Endothelial cell of umbilical vein (primary cell): Measurements from ENCODE around the gene TRAF3IP1. TPM values are rescaled to one million over a fixed set of nuclear protein-coding genes. Genes with fewer than 3 reads are reported as not detected.
"Not testable (repeated sequence)": the region's sequence is repeated elsewhere in the genome, so short reads cannot be mapped to it uniquely, and the experiment has no call there.

Experiments used
- BruUV-seq: library from RNA; stranded (reverse); fragments of 400-500 nt; replicated peaks from 2 replicates; lab custom pipeline; 2021; lab: Mats Ljungman, UMichigan
- CTCF ChIA-PET: fragments of 300-600, 350-600 bp; sonication (Branson Sonifier 250); formaldehyde crosslinking; loops from one replicate; lab custom pipeline; 2021; ENCODE audit warnings: antibody characterized with exemption, inconsistent platforms; lab: Charles Lee
- POLR2A ChIA-PET: fragments of 300-600, 350-600 bp; sonication (Branson Sonifier 250); formaldehyde crosslinking; loops from one replicate; lab custom pipeline; 2021; ENCODE audit warnings: antibody characterized with exemption, inconsistent platforms; lab: Charles Lee
- DNase-seq: peaks from one replicate; pipeline ENCODE4 v3.0.0-alpha.2; 2011; ENCODE audit warnings: low read depth, low spot score
- FAIRE-seq: peaks from 2 replicates; lab custom pipeline; 2011; peaks lifted over from hg19 to GRCh38; lab: Jason Lieb, UNC
- H2AFZ ChIP-seq: 2 replicates; pipeline ENCODE4 v1.6.0; 2012; ENCODE audit warnings: low read depth, low read length, control low read depth, inconsistent platforms
- H3K27ac ChIP-seq: 2 replicates; pipeline ENCODE4 v1.5.1; 2011; ENCODE audit warnings: low read depth, mild to moderate bottlenecking, control low read depth, low read length, moderate library complexity; ENCODE audit not compliant: insufficient read depth
- H3K27me3 ChIP-seq, 2 experiments: 2 replicates each; pipeline versions ENCODE4 v1.6.0 to v1.6.1; 2011; ENCODE audit warnings: low read length in 2 of 2, mixed read lengths in 1 of 2; ENCODE audit not compliant: control insufficient read depth in 2 of 2, insufficient read depth in 2 of 2
- H3K36me3 ChIP-seq, 2 experiments: 2 replicates in 1 of 2; 3 replicates in 1 of 2; pipeline ENCODE4 v1.5.1; 2011; ENCODE audit warnings: low read length in 2 of 2, mild to moderate bottlenecking in 1 of 2, moderate library complexity in 1 of 2; ENCODE audit not compliant: control insufficient read depth in 2 of 2, insufficient read depth in 2 of 2; ENCODE audit errors: extremely low read depth in 1 of 2
- H3K4me1 ChIP-seq: 3 replicates; pipeline ENCODE4 v1.5.1; 2011; ENCODE audit warnings: mild to moderate bottlenecking, low read length; ENCODE audit not compliant: control insufficient read depth, insufficient read depth; ENCODE audit errors: extremely low read depth
- H3K4me2 ChIP-seq: 2 replicates; pipeline ENCODE4 v1.6.1; 2011; ENCODE audit warnings: low read length, control low read depth, mixed read lengths; ENCODE audit not compliant: insufficient read depth
- H3K4me3 ChIP-seq, 3 experiments: fragments of 200-600 bp in 1 of 3; sonication (generic), shearing (Covaris generic) in 1 of 3; replicated peaks in 1 of 3; 2 replicates each; pipeline ENCODE4 v1.5.1; 2011 to 2016; ENCODE audit warnings: control low read depth in 3 of 3, low read length in 3 of 3, mild to moderate bottlenecking in 2 of 3, inconsistent platforms in 1 of 3, low read depth in 1 of 3, moderate library complexity in 1 of 3; ENCODE audit not compliant: insufficient read depth in 1 of 3
- H3K79me2 ChIP-seq: 2 replicates; pipeline ENCODE4 v1.6.0; 2012; ENCODE audit warnings: low read length, inconsistent platforms; ENCODE audit not compliant: control insufficient read depth, insufficient read depth
- H3K9ac ChIP-seq: replicated peaks from 2 replicates; pipeline ENCODE3; 2011; ENCODE audit warnings: low read length, control low read depth; ENCODE audit not compliant: insufficient read depth; ENCODE audit errors: extremely low read depth
- H3K9me1 ChIP-seq: replicated peaks from 3 replicates; pipeline ENCODE4 v1.6.0; 2011; ENCODE audit warnings: mild to moderate bottlenecking, low read length; ENCODE audit not compliant: control insufficient read depth, insufficient read depth; ENCODE audit errors: extremely low read depth
- H3K9me3 ChIP-seq: replicated peaks from 2 replicates; pipeline ENCODE4 v1.5.1; 2012; ENCODE audit warnings: low read length, inconsistent platforms; ENCODE audit not compliant: control insufficient read depth, insufficient read depth
- H4K20me1 ChIP-seq: replicated peaks from 2 replicates; pipeline ENCODE3; 2011; ENCODE audit warnings: mild to moderate bottlenecking, low read length; ENCODE audit not compliant: control insufficient read depth, insufficient read depth; ENCODE audit errors: extremely low read depth
- EZH2 ChIP-seq: IDR thresholded peaks from 2 replicates; pipeline ENCODE4 v1.6.1; 2012; ENCODE audit warnings: borderline replicate concordance, low read depth, mild to moderate bottlenecking, moderate library complexity, low read length, inconsistent platforms; ENCODE audit not compliant: severe bottlenecking
- FOS ChIP-seq: IDR thresholded peaks from 2 replicates; pipeline ENCODE4 v1.6.1; 2011; ENCODE audit warnings: mild to moderate bottlenecking, low read length, moderate library complexity, borderline replicate concordance; ENCODE audit not compliant: insufficient read depth
- GATA2 ChIP-seq: IDR thresholded peaks from 2 replicates; pipeline ENCODE4 v1.7.0; 2011; ENCODE audit warnings: low read depth, mild to moderate bottlenecking, moderate library complexity, mixed read lengths, low read length; ENCODE audit not compliant: insufficient read length, insufficient read depth
- JUN ChIP-seq: IDR thresholded peaks from 2 replicates; pipeline ENCODE4 v1.6.1; 2011; ENCODE audit warnings: borderline replicate concordance, low read depth; ENCODE audit not compliant: insufficient read length, insufficient read depth
- MAX ChIP-seq: IDR thresholded peaks from 2 replicates; pipeline ENCODE4 v1.6.1; 2011; ENCODE audit not compliant: insufficient read depth, insufficient read length
- MYC ChIP-seq: IDR thresholded peaks from one replicate; pipeline ENCODE4 v1.6.1; 2011; ENCODE audit warnings: mild to moderate bottlenecking, low read depth, low read length
- POLR2A ChIP-seq: IDR thresholded peaks from 2 replicates; pipeline ENCODE4 v1.6.1; 2012; ENCODE audit warnings: low read depth, mild to moderate bottlenecking, control low read depth, low read length
- POLR2AphosphoS5 ChIP-seq: IDR thresholded peaks from 2 replicates; pipeline ENCODE4 v1.6.1; 2012; ENCODE audit warnings: low read depth, mild to moderate bottlenecking, control low read depth, low read length, moderate library complexity; ENCODE audit not compliant: insufficient read depth
- dilution Hi-C: fragments of 300-500 bp; cut with MboI; formaldehyde crosslinking; loops from one replicate; pipeline ENCODE4 v1.15.0; 2019; ENCODE audit warnings: low sequenced_read_pairs; ENCODE audit not compliant: extremely low pct_ligation_motif_present
- intact Hi-C: fragments of 100-400 bp; cut with micrococcal nuclease; formaldehyde crosslinking; loops from one replicate; pipeline ENCODE4 v1.10.0; 2022
- polyA plus RNA-seq, 4 experiments: library from polyadenylated mRNA; depleted of rRNA in 3 of 4; stranded (reverse) in 3 of 4; unstranded in 1 of 4; fragments of >200 nt; gene quantifications; 2 replicates each; pipeline versions ENCODE4 v1.2.1 to v1.2.3, GENCODE V29; 2011 to 2012; ENCODE audit warnings: missing spikeins in 1 of 4
- total RNA-seq: library from RNA; stranded (reverse); gene quantifications from 2 replicates; pipeline ENCODE4 v1.2.3, GENCODE V29; 2021
- TF ChIP-seq, protein P1 (sequence below), 2 donors: IDR thresholded peaks; 1 replicate in 1 of 2; 2 replicates in 1 of 2; pipeline ENCODE4 v1.5.1; 2011; ENCODE audit warnings: low read length in 2 of 2, mild to moderate bottlenecking in 2 of 2, moderate library complexity in 2 of 2, control low read depth in 1 of 2, inconsistent platforms in 1 of 2, low read depth in 1 of 2; ENCODE audit not compliant: insufficient read depth in 1 of 2; ENCODE audit errors: extremely low read depth in 1 of 2

The TRAF3IP1 gene
- total and polyA plus RNA-seq, 2 donors (not counting 3 experiments of a cell fraction or from before 2014, with no cell fraction given) = 3.4 to 15.9 TPM

DNA sequence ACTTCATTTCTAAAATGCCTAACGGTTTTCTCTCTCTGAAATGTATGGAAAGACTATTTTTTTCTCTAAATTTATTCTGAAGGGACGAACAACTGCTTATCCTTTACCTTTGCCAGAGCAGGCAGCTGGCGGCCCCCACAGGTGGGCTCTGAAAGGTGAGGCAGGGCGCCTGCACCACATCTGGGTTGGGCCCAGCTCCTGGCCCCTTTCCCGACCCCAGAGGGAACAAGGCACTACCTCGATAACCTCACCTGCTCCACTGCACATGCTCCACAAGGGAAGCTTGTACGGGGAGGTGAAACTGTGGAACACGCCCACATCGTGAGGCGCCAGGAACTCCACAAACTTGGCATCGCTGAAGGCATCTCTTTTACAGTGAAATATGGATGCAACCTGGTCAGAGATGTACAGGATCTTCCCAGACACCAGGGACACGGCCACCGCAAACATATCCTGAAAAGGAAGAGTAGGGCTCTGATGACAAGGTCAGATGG, 49.2 kb upstream of the TRAF3IP1 start:
- no peak for TF ChIP-seq POLR2AphosphoS5
- TF ChIP-seq MAX = no peak
- TF ChIP-seq, protein P1, sequence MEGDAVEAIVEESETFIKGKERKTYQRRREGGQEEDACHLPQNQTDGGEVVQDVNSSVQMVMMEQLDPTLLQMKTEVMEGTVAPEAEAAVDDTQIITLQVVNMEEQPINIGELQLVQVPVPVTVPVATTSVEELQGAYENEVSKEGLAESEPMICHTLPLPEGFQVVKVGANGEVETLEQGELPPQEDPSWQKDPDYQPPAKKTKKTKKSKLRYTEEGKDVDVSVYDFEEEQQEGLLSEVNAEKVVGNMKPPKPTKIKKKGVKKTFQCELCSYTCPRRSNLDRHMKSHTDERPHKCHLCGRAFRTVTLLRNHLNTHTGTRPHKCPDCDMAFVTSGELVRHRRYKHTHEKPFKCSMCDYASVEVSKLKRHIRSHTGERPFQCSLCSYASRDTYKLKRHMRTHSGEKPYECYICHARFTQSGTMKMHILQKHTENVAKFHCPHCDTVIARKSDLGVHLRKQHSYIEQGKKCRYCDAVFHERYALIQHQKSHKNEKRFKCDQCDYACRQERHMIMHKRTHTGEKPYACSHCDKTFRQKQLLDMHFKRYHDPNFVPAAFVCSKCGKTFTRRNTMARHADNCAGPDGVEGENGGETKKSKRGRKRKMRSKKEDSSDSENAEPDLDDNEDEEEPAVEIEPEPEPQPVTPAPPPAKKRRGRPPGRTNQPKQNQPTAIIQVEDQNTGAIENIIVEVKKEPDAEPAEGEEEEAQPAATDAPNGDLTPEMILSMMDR (IDR thresholded peaks at IDR 0.05; ENCODE audit: extremely low read depth in 1 of 2, insufficient read depth in 1 of 2, low read depth in 1 of 2, low read length in 2 of 2) = no peak
- TF ChIP-seq JUN = no peak
- TF ChIP-seq GATA2 = no peak
- no peak for TF ChIP-seq MYC
- no peak for TF ChIP-seq EZH2
- no peak for TF ChIP-seq FOS
- TF ChIP-seq POLR2A = no peak
- Histone ChIP-seq H3K27me3 (no peaks in the 10 kb centered on the region), H3K79me2 (no peaks in the 10 kb centered on the region), H3K9me3 (no peaks in the 10 kb centered on the region), H4K20me1 (no peaks in the 10 kb centered on the region), H3K9ac (no peak overlapping the region), H3K4me1 (no peaks in the 10 kb centered on the region), H3K4me2 (no peak overlapping the region), H3K27ac (no peak overlapping the region), H3K36me3 (peaks cover 0 to 3% of the 10 kb centered on the region in 2 experiments), H3K9me1 (no peaks in the 10 kb centered on the region), H2AFZ (no peak overlapping the region), H3K4me3 (no peak overlapping the region)
- FAIRE-seq = no peak
- ChIA-PET POLR2A (no interaction called here), CTCF (no interaction called here)
- dilution Hi-C loops = no loop called here
- DNase-seq = no peak
- intact Hi-C loops = no loop called here
- BruUV-seq = no TSS peak

DNA sequence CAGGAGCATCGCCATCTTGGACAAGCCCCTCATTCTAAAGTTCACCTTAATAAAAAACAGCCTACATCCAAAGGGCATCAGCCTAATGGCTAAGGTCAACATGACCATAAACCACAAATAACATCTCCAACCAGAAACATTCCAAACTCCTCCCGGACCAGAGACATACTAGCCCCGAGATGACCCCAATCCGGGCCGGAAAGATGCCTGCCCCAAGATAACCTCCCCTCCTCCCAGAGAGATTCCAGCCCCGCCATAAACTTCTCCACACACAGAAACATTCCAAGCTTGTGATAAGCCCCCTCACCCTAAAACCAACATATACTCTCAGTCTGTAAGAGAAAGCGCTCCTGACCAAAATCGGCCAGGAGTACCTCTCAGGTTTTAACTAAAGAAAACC, 48.6 kb upstream of the TRAF3IP1 start:
- H3K36me3 ChIP-seq, H3K4me3 ChIP-seq, intact Hi-C loops, H4K20me1 ChIP-seq, H3K79me2 ChIP-seq, H3K27ac ChIP-seq, FAIRE-seq, H3K27me3 ChIP-seq, H3K4me1 ChIP-seq, dilution Hi-C loops, H3K9me1 ChIP-seq, H3K9ac ChIP-seq, H3K4me2 ChIP-seq, DNase-seq, H2AFZ ChIP-seq, BruUV-seq, H3K9me3 ChIP-seq, POLR2A ChIA-PET: not testable (repeated sequence)
- CTCF ChIA-PET = interaction anchor here (1.8 kb wide), 1 partner anchor 34 kb away, joined by 5 read pairs; no protein-coding TSS in a partner anchor
